NB4 (cell line): Measurements from ENCODE around the gene LST1.

Source experiments
- DNase-seq: peaks from one replicate; pipeline ENCODE4 v3.0.0; 2010; ENCODE audit warnings: low read depth
- H3K4me3 ChIP-seq: one replicate; pipeline ENCODE4 v1.5.1; 2011; ENCODE audit warnings: mild to moderate bottlenecking, low read depth, low read length, moderate library complexity
- CTCF ChIP-seq: IDR thresholded peaks from one replicate; pipeline ENCODE4 v1.5.1; 2012; ENCODE audit warnings: low read depth, low read length
- MAX ChIP-seq: IDR thresholded peaks from 2 replicates; pipeline ENCODE4 v1.6.1; 2011; ENCODE audit warnings: low read depth, low read length
- MYC ChIP-seq: IDR thresholded peaks from 2 replicates; pipeline ENCODE4 v1.6.1; 2011; ENCODE audit warnings: low read depth, low read length
- POLR2A ChIP-seq: IDR thresholded peaks from 2 replicates; pipeline ENCODE4 v1.6.1; 2011; ENCODE audit warnings: mild to moderate bottlenecking; ENCODE audit not compliant: insufficient read length; ENCODE audit errors: extremely low read depth

Gene LST1

GRCh38 chr6:31634131-31634530 is 48.1 kb downstream of the LST1 start:
- TF ChIP-seq POLR2A, result no peak
- no peak for TF ChIP-seq MAX
- TF ChIP-seq MYC, result no peak
- no peak for TF ChIP-seq CTCF
- H3K4me3 ChIP-seq, result no peak overlapping the region
- no peak for DNase-seq

GRCh38 chr6:31634969-31635575 is 49.0 kb downstream of the LST1 start:
- no peak for DNase-seq
- H3K4me3 ChIP-seq, result no peak overlapping the region
- TF ChIP-seq POLR2A, result no peak

- no peak for DNase-seq
- TF ChIP-seq CTCF (no peak), MYC (no peak), POLR2A (no peak), MAX (no peak)
- no peak overlapping the region for H3K4me3 ChIP-seq
Observed at GRCh38 chr6:31636698-31637596, 50.9 kb downstream of the LST1 start.
